GM10248 (cell line): ENCODE results near the gene GOSR1.
"Not testable (repeated sequence)": the region's sequence is repeated elsewhere in the genome, so short reads cannot be mapped to it uniquely, and the experiment has no call there.

Experiments used
- CTCF ChIA-PET: fragments of 300-600 bp; sonication (Branson Sonifier 250); formaldehyde crosslinking; extraction: SDS; loops from one replicate; lab custom pipeline; 2021; ENCODE audit warnings: antibody characterized with exemption; lab: Yijun Ruan, JAX
- POLR2A ChIA-PET: fragments of 350-650 bp; sonication (Branson Sonifier 250); formaldehyde crosslinking; extraction: SDS; loops from one replicate; lab custom pipeline; 2020; ENCODE audit warnings: antibody characterized with exemption; lab: Yijun Ruan, JAX
- DNase-seq: peaks from one replicate; pipeline ENCODE4 v3.0.0; 2012; ENCODE audit errors: extremely low spot score
- TF ChIP-seq, protein P1 (sequence below): IDR thresholded peaks from 2 replicates; pipeline ENCODE4 v1.5.1; 2012; ENCODE audit warnings: mild to moderate bottlenecking, low read depth; ENCODE audit errors: extremely low read depth, missing control alignments, control extremely low read depth

The GOSR1 gene

DNA sequence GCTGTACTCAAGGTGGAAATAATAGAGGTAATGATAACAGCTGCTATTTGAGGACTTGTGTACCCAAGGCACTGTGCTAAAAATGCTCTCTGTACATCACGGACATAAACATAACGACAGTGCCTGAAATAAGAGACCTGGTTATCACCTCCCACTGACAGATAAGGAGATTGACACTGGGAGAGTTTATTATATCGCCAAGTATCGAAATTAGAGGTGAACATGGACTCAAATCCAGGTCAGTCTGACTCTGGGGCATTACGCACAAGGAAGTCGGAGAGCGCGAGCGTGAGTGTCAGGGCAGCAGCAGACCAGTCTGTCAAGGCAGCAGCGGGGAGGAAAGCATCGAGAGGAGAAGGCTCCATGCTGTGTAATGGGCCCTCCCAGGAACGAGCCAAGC lies 57.1 kb downstream of the GOSR1 start:
- TF ChIP-seq, protein P1, sequence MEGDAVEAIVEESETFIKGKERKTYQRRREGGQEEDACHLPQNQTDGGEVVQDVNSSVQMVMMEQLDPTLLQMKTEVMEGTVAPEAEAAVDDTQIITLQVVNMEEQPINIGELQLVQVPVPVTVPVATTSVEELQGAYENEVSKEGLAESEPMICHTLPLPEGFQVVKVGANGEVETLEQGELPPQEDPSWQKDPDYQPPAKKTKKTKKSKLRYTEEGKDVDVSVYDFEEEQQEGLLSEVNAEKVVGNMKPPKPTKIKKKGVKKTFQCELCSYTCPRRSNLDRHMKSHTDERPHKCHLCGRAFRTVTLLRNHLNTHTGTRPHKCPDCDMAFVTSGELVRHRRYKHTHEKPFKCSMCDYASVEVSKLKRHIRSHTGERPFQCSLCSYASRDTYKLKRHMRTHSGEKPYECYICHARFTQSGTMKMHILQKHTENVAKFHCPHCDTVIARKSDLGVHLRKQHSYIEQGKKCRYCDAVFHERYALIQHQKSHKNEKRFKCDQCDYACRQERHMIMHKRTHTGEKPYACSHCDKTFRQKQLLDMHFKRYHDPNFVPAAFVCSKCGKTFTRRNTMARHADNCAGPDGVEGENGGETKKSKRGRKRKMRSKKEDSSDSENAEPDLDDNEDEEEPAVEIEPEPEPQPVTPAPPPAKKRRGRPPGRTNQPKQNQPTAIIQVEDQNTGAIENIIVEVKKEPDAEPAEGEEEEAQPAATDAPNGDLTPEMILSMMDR, result no peak
- CTCF ChIA-PET, result interaction anchor here (1.8 kb wide), 1 partner anchor 10 kb away, joined by 3 read pairs; no protein-coding TSS in a partner anchor
- DNase-seq, result no peak
- POLR2A ChIA-PET, result no interaction called here

GRCh38 chr17:30534938-30535921 lies 58.0 kb downstream of the GOSR1 start:
- ChIA-PET POLR2A (no interaction called here), CTCF (interaction anchor here (1.1 to 1.8 kb wide), 2 partner anchors 9 to 199 kb away, joined by 3 read pairs; no protein-coding TSS in a partner anchor)
- TF ChIP-seq, protein P1, result no peak
- no peak for DNase-seq

GRCh38 chr17:30536846-30537245 lies 59.6 kb downstream of the GOSR1 start:
- POLR2A ChIA-PET, DNase-seq, CTCF ChIA-PET: not testable (repeated sequence)

- DNase-seq, POLR2A ChIA-PET: not testable (repeated sequence)
- CTCF ChIA-PET, result interaction anchor here (0.7 to 1.0 kb wide), 3 partner anchors 11 to 201 kb away, joined by 3 read pairs; no protein-coding TSS in a partner anchor
Observed at GRCh38 chr17:30537667-30538066, 60.5 kb downstream of the GOSR1 start.

- DNase-seq, result no peak
- POLR2A ChIA-PET, result no interaction called here
- CTCF ChIA-PET, result interaction anchor here (1.1 kb wide), 1 partner anchor 59 kb away, joined by 4 read pairs; no protein-coding TSS in a partner anchor
- TF ChIP-seq, protein P1, result no peak
Observed at GRCh38 chr17:30541802-30542201, 64.6 kb downstream of the GOSR1 start.

DNA sequence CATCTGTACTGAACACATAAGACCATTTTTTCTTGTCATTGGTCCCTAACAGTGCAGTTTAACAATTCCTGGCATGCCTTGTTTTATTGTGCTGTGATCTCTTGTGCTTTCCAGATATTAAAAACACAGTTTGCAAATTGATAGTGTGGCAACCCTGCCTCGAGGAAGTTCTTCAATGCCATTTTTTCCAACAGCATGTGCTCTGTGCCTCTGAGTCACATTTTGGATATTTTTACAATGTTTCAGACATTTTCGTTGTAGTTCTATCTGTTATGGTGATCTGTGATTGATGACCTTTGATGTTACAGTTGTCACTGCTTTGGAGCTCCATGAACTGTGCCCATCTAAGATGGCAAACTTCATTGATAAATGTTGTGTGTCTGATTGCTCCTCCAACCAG lies 66.2 kb downstream of the GOSR1 start:
- POLR2A ChIA-PET, result no interaction called here
- TF ChIP-seq, protein P1, result no peak
- CTCF ChIA-PET, result interaction anchor here (0.9 to 1.3 kb wide), 4 partner anchors 9 to 261 kb away, joined by 3 read pairs; no protein-coding TSS in a partner anchor
- DNase-seq, result no peak

- CTCF ChIA-PET, result interaction anchor here (1.2 to 1.7 kb wide), 2 partner anchors 9 to 11 kb away, joined by 3 to 4 read pairs; no protein-coding TSS in a partner anchor
Observed at GRCh38 chr17:30545024-30545423, 67.8 kb downstream of the GOSR1 start.

More at GRCh38 chr17:30545024-30545423, 67.8 kb downstream of the GOSR1 start:
- TF ChIP-seq, protein P1, result no peak
- POLR2A ChIA-PET, result no interaction called here
- DNase-seq, result no peak
